GM18505 (cell line): ENCODE results near the gene CALML6.

Experiments
- ATAC-seq: cut with Tn5 transposase; IDR thresholded peaks from one replicate; pipeline ENCODE4 v1.9.1; 2021; ENCODE audit not compliant: unreplicated experiment
- POLR2A ChIP-seq: IDR thresholded peaks from 4 replicates; pipeline ENCODE4 v1.6.1; 2011; ENCODE audit warnings: borderline replicate concordance; ENCODE audit not compliant: insufficient read depth, insufficient read length; ENCODE audit errors: extremely low read depth

Gene CALML6

GRCh38 chr1:1943834-1944570, 28.9 kb downstream of the CALML6 start:
- ATAC-seq = no peak
- TF ChIP-seq POLR2A = no peak

GRCh38 chr1:1945782-1946393, 30.8 kb downstream of the CALML6 start:
- ATAC-seq = no peak
- no peak for TF ChIP-seq POLR2A

- no peak for ATAC-seq
- TF ChIP-seq POLR2A = no peak
Observed at GRCh38 chr1:1946540-1946939, 31.5 kb downstream of the CALML6 start.

GRCh38 chr1:1947493-1947892, 32.4 kb downstream of the CALML6 start:
- no peak for ATAC-seq
- no peak for TF ChIP-seq POLR2A

GRCh38 chr1:1948783-1949182, 33.7 kb downstream of the CALML6 start:
- no peak for TF ChIP-seq POLR2A
- ATAC-seq = no peak

GRCh38 chr1:1950940-1951339, 35.9 kb downstream of the CALML6 start:
- TF ChIP-seq POLR2A = no peak

GRCh38 chr1:1954015-1954414, 39.0 kb downstream of the CALML6 start:
- TF ChIP-seq POLR2A = no peak
- ATAC-seq = no peak

More at GRCh38 chr1:1950940-1951339, 35.9 kb downstream of the CALML6 start:
- no peak for ATAC-seq

GRCh38 chr1:1954831-1955441, 39.9 kb downstream of the CALML6 start:
- TF ChIP-seq POLR2A = no peak

GRCh38 chr1:1955621-1956094, 40.6 kb downstream of the CALML6 start:
- no peak for ATAC-seq
- TF ChIP-seq POLR2A = no peak

More at GRCh38 chr1:1954831-1955441, 39.9 kb downstream of the CALML6 start:
- ATAC-seq = no peak

GRCh38 chr1:1956101-1956500, 41.0 kb downstream of the CALML6 start:
- ATAC-seq = no peak

GRCh38 chr1:1956586-1957532, 41.8 kb downstream of the CALML6 start:
- no peak for TF ChIP-seq POLR2A
- ATAC-seq = no peak

More at GRCh38 chr1:1956101-1956500, 41.0 kb downstream of the CALML6 start:
- no peak for TF ChIP-seq POLR2A

GRCh38 chr1:1957533-1957961, 42.5 kb downstream of the CALML6 start:
- no peak for ATAC-seq
- no peak for TF ChIP-seq POLR2A
